Stomach (tissue), 9 donors: Measurements from ENCODE around the gene PIN1. TPM values are rescaled to one million over a fixed set of nuclear protein-coding genes. Genes with fewer than 3 reads are reported as not detected.
A peak's percentile ranks its signal among the peaks of the same experiment; 100 is the strongest.
"Not testable (repeated sequence)": the region's sequence is repeated elsewhere in the genome, so short reads cannot be mapped to it uniquely, and the experiment has no call there.

Experiments
- DNase-seq, 2 donors: peaks; one replicate each; pipeline versions ENCODE4 v3.0.0 to v3.0.0-alpha.2; 2013 to 2019
- H3K27ac ChIP-seq, 5 donors: fragments of 200-600 bp in 4 of 5; sonication (generic) in 4 of 5; one replicate each; pipeline ENCODE4 v1.5.1; 2013 to 2019; ENCODE audit warnings: mild to moderate bottlenecking in 1 of 5, moderate library complexity in 1 of 5
- H3K27me3 ChIP-seq, 3 donors: fragments of 200-600 bp; sonication (generic); one replicate each; pipeline ENCODE4 v1.5.1; 2017 to 2019; ENCODE audit warnings: mixed run types in 1 of 3
- H3K36me3 ChIP-seq, 4 donors: fragments of 200-600 bp; sonication (generic); 1 replicate in 3 of 4; 2 replicates in 1 of 4; pipeline ENCODE4 v1.5.1; 2016 to 2019
- H3K4me1 ChIP-seq, 4 donors: fragments of 200-600 bp; sonication (generic); one replicate each; pipeline ENCODE4 v1.5.1; 2016 to 2019
- H3K4me3 ChIP-seq, 4 donors: fragments of 200-600 bp; sonication (generic) in 3 of 4; one replicate each; pipeline ENCODE4 v1.5.1; 2016 to 2019; ENCODE audit warnings: mild to moderate bottlenecking in 1 of 4
- H3K9me3 ChIP-seq, 4 donors: fragments of 200-600 bp; sonication (generic); one replicate each; pipeline ENCODE4 v1.5.1; 2016 to 2019
- EP300 ChIP-seq: sonication (generic); formaldehyde crosslinking; IDR thresholded peaks from one replicate; pipeline ENCODE4 v1.6.1; 2017; ENCODE audit warnings: antibody characterized with exemption
- POLR2A ChIP-seq, 4 donors: fragments of 450-650 bp; IDR thresholded peaks; one replicate each; pipeline ENCODE4 v1.6.1; 2016; ENCODE audit warnings: antibody characterized with exemption in 4 of 4, control low read depth in 2 of 4, mild to moderate bottlenecking in 1 of 4, moderate library complexity in 1 of 4
- POLR2AphosphoS5 ChIP-seq, 3 donors: sonication (generic); formaldehyde crosslinking; IDR thresholded peaks; one replicate each; pipeline ENCODE4 v1.6.1; 2016; ENCODE audit warnings: antibody characterized with exemption in 3 of 3
- WGBS, 5 donors: extraction: QIAGEN DNeasy Blood & Tissue Kit in 3 of 5; methylation state at CpG; one replicate each; pipeline versions ENCODE4 v1.1.5 to v1.1.7; 2013 to 2018; 5-methylcytosine and 5-hydroxymethylcytosine counted together
- intact Hi-C: fragments of 100-400 bp; cut with DNase I; formaldehyde crosslinking; loops from one replicate; pipeline ENCODE4 v1.15.1; 2023; ENCODE audit warnings: low total_unique reads
- polyA plus RNA-seq, 3 donors: library from polyadenylated mRNA; stranded (reverse); fragments of 200-250 nt; gene quantifications; one replicate each; pipeline ENCODE4 v1.2.3, GENCODE V29; 2013
- total RNA-seq, 5 donors: library from RNA; depleted of rRNA; stranded (reverse); fragments of >200 nt; gene quantifications; one replicate each; pipeline versions ENCODE4 v1.1.0 to v1.2.3, GENCODE V29; 2014 to 2016
- TF ChIP-seq, protein P1 (sequence below), 7 experiments: fragments of 450-650 bp in 4 of 7; fragments of 200-600 bp in 3 of 7; sonication (generic) in 3 of 7; IDR thresholded peaks; one replicate each; pipeline ENCODE4 v1.5.1; 2016 to 2019; ENCODE audit warnings: antibody characterized with exemption in 7 of 7, control low read depth in 2 of 7, mild to moderate bottlenecking in 1 of 7
- donor health status: healthy with polysubstance abuse.
- donor health status: Bipolar disorder and iron deficiency.
- donor health status: healthy.

PIN1 gene
- total and polyA plus RNA-seq, 8 donors = 24.2 to 105 (median 82.8) TPM

DNA sequence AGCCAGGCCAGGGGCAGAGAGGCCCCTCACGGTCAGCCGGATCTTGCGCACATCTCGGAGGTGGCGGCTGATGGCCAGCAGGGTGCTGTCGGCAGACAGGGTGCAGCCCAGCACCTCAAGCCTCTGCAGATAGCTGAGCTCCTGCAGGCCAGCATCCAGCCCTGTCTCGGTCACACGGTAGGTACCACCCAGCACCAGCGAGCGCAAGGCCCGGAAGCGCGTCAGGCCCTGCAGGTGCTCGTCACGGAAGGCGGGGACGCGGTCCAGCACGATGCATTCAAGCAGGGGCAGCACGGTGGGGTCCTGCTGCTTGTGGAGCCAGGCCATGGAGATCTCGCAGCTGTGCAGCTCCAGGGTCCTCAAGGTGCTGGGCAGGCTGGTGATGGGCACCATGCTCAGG, 24.0 kb upstream of the PIN1 start:
- H3K27me3 ChIP-seq = no peaks in the 10 kb centered on the region
- H3K4me1 ChIP-seq = peaks cover 0 to 4% (median 0%) of the 10 kb centered on the region in 4 donors
- H3K36me3 ChIP-seq = peaks cover 36 to 93% (median 84%) of the 10 kb centered on the region in 4 donors
- no peak for DNase-seq
- intact Hi-C loops = no loop called here
- no peak overlapping the region for H3K4me3 ChIP-seq
- TF ChIP-seq POLR2AphosphoS5 (IDR thresholded peaks at IDR 0.05) (no peak), POLR2A (IDR thresholded peaks at IDR 0.05) (no peak), EP300 (no peak)
- TF ChIP-seq, protein P1, sequence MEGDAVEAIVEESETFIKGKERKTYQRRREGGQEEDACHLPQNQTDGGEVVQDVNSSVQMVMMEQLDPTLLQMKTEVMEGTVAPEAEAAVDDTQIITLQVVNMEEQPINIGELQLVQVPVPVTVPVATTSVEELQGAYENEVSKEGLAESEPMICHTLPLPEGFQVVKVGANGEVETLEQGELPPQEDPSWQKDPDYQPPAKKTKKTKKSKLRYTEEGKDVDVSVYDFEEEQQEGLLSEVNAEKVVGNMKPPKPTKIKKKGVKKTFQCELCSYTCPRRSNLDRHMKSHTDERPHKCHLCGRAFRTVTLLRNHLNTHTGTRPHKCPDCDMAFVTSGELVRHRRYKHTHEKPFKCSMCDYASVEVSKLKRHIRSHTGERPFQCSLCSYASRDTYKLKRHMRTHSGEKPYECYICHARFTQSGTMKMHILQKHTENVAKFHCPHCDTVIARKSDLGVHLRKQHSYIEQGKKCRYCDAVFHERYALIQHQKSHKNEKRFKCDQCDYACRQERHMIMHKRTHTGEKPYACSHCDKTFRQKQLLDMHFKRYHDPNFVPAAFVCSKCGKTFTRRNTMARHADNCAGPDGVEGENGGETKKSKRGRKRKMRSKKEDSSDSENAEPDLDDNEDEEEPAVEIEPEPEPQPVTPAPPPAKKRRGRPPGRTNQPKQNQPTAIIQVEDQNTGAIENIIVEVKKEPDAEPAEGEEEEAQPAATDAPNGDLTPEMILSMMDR (IDR thresholded peaks at IDR 0.05) = no peak
- H3K27ac ChIP-seq = no peak overlapping the region
- WGBS, 5 donors = 95 to 100% (median 97%) methylated on average over 8 to 21 of the region's 21 CpGs
- H3K9me3 ChIP-seq = no peaks in the 10 kb centered on the region

DNA sequence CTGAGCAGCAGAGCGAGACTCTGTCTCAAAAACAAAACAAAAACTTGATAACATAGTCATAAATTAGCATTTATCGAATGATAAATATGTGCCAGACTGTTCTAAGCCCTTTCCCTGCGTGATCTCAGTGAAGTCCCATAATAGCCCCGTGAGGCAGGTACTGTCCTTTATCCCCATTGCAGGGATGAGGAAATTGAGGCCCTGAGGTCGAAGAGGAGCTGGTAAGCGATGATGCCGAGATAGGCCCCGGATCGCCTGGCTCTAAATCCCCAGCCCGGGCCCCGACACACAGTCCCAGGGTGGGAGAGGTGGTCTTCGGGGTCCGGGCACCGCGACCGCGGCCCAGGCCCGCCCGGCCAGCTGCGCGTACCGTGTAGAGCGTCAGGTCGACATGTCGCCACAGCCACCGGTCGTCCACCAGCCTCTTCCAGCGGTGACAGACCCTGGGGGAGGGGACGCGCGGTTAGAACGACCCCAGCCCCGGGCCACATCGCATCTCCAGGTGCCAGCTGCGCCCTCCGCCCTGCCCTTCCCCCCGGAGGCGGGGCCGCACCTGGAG, 16.9 kb upstream of the PIN1 start:
- peaks cover 12 to 32% (median 24%) of the 10 kb centered on the region in 4 donors for H3K4me1 ChIP-seq
- peak overlapping the region; percentile 90 to 97 (median 96) for H3K27ac ChIP-seq
- H3K9me3 ChIP-seq = no peaks in the 10 kb centered on the region
- intact Hi-C loops = no loop called here
- H3K27me3 ChIP-seq = no peaks in the 10 kb centered on the region
- no peak for DNase-seq
- WGBS, 5 donors = 3 to 6% (median 3%) methylated on average over 22 to 39 of the region's 39 CpGs
- H3K4me3 ChIP-seq = peak overlapping the region; percentile 74 to 98 (median 92)
- TF ChIP-seq POLR2AphosphoS5 (IDR thresholded peaks at IDR 0.05) (no peak), EP300 (no peak), POLR2A (IDR thresholded peaks at IDR 0.05) (no peak)
- TF ChIP-seq, protein P1 (IDR thresholded peaks at IDR 0.05) = no peak
- peaks cover 7 to 29% (median 23%) of the 10 kb centered on the region in 4 donors for H3K36me3 ChIP-seq

DNA sequence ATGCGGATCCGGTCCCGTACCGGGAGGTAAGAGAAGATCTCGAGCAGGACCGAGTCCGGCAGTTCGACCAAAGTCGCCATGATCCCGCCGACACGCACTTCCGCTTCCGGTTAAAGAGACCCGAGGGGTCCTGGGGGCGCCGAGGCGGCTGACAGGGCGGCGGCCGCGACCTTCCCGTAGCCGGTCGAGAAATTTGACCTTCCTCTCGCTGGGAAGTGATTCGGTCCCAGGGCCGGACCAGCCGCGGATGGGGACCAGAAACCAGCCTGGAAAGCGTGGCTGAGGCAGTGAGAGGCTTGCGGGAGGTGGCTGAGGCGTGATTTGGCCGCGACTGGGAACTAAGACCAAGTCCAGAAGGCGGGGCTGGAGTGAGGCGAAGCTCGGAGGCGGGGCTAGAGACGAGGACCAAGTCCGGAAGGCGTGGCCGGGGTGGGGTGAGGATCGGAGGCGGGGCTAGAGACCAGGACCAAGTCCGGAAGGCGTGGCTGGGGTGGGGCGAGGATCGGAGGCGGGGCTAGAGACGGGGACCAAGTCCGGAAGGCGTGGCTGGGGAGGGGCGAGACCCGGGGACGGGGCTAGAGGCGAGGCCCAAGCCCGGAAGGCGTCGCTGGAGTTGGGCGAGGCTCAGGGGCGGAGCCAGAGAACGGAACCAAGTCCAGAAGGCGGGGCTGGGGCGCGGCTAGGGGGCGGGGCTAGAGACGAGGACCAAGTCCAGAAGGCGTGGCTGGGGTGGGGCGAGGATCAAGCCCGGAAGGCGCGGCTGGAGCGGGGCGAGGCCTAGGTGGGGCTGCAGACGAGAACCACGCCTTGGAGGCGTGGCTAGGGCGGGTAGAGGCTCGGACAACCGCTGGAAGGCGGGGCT, 16.2 kb upstream of the PIN1 start, which contains the start of gene FBXL12:
FBXL12 (minus strand) TSS at position 346 of the 862 bp plus-strand sequence; CDS start at position 80, 266 bp downstream.
- Histone ChIP-seq H3K9me3 (no peaks in the 10 kb centered on the region), H3K36me3 (peaks cover 2 to 22% (median 16%) of the 10 kb centered on the region in 4 donors), H3K4me1 (peaks cover 12 to 32% (median 24%) of the 10 kb centered on the region in 4 donors), H3K27ac (peak within 1 kb of the TSS; percentile 90 to 97 (median 96)), H3K4me3 (peak within 1 kb of the TSS; percentile 74 to 98 (median 92)), H3K27me3 (no peaks in the 10 kb centered on the region)
- intact Hi-C loops = no loop called here
- peak; percentile 100 for DNase-seq
- TF ChIP-seq POLR2A (IDR thresholded peaks at IDR 0.05) (peak in 1 of 4 donors; percentile 15), POLR2AphosphoS5 (IDR thresholded peaks at IDR 0.05) (peak in 2 of 3 donors; percentile 75 to 90), EP300 (no peak)
- WGBS, 5 donors = 0 to 1% (median 1%) methylated on average over 41 to 82 of the region's 82 CpGs

GRCh38 chr19:9819596-9819909, 15.6 kb upstream of the PIN1 start:
- WGBS, 5 donors = 0 to 1% (median 1%) methylated on average over 14 to 21 of the region's 21 CpGs
- TF ChIP-seq POLR2AphosphoS5 (IDR thresholded peaks at IDR 0.05) (peak in 2 of 3 donors; percentile 5 to 35), POLR2A (IDR thresholded peaks at IDR 0.05) (no peak), EP300 (no peak)
- TF ChIP-seq, protein P1 (IDR thresholded peaks at IDR 0.05) = no peak

GRCh38 chr19:9820034-9820433, 15.1 kb upstream of the PIN1 start:
- H3K27me3 ChIP-seq, intact Hi-C loops, DNase-seq, H3K9me3 ChIP-seq: not testable (repeated sequence)
- H3K27ac ChIP-seq = peak overlapping the region; percentile 38 to 97 (median 95)
- peak overlapping the region in 3 of 4 donors; percentile 27 to 91 (median 74) for H3K4me3 ChIP-seq
- peaks cover 12 to 32% (median 24%) of the 10 kb centered on the region in 4 donors for H3K4me1 ChIP-seq
- peaks cover 0 to 15% (median 9%) of the 10 kb centered on the region in 4 donors for H3K36me3 ChIP-seq
- 93 to 97% (median 95%) methylated on average over 8 of the region's 8 CpGs for WGBS, 5 donors

More at GRCh38 chr19:9819596-9819909, 15.6 kb upstream of the PIN1 start:
- no peak for DNase-seq
- Histone ChIP-seq H3K36me3 (peaks cover 0 to 17% (median 12%) of the 10 kb centered on the region in 4 donors), H3K4me1 (peaks cover 12 to 32% (median 24%) of the 10 kb centered on the region in 4 donors), H3K27me3 (no peaks in the 10 kb centered on the region), H3K4me3 (peak overlapping the region; percentile 27 to 91 (median 54)), H3K27ac (peak overlapping the region; percentile 88 to 97 (median 95)), H3K9me3 (no peaks in the 10 kb centered on the region)
- intact Hi-C loops = no loop called here
